MM.1S (cell line): Measurements from ENCODE around the gene CDH16.

ENCODE experiments used
- DNase-seq: peaks from one replicate; pipeline ENCODE4 v3.0.0-alpha.2; 2015
- H2AFZ ChIP-seq: fragments of 300-600 bp; sonication (generic); 2 replicates; pipeline ENCODE4 v1.6.0; 2016; ENCODE audit warnings: antibody characterized with exemption, low read length
- H3F3A ChIP-seq: fragments of 300-600 bp; sonication (generic); 2 replicates; pipeline ENCODE4 v1.6.1; 2016; ENCODE audit warnings: mild to moderate bottlenecking, antibody characterized with exemption, low read length, moderate library complexity, mixed read lengths; ENCODE audit not compliant: insufficient read depth
- H3K27ac ChIP-seq: fragments of 300-600 bp; sonication (generic); 2 replicates; pipeline ENCODE4 v1.5.1; 2016; ENCODE audit warnings: mild to moderate bottlenecking, low read length
- H3K27me3 ChIP-seq: fragments of 300-600 bp; sonication (generic); replicated peaks from 2 replicates; pipeline ENCODE4 v1.6.0; 2016; ENCODE audit warnings: low read length; ENCODE audit not compliant: insufficient read depth
- H3K36me3 ChIP-seq: fragments of 300-600 bp; sonication (generic); replicated peaks from 2 replicates; pipeline ENCODE4 v1.6.1; 2016; ENCODE audit warnings: mild to moderate bottlenecking, low read length, mixed read lengths; ENCODE audit not compliant: insufficient read depth
- H3K4me1 ChIP-seq: fragments of 300-600 bp; sonication (generic); 2 replicates; pipeline ENCODE4 v1.6.1; 2016; ENCODE audit warnings: low read length, mixed read lengths
- H3K4me2 ChIP-seq: fragments of 300-600 bp; sonication (generic); 2 replicates; pipeline ENCODE4 v1.6.0; 2016; ENCODE audit warnings: low read depth, low read length
- H3K4me3 ChIP-seq: fragments of 300-600 bp; sonication (generic); 2 replicates; pipeline ENCODE4 v1.5.1; 2016; ENCODE audit warnings: low read length, mixed read lengths
- H3K79me2 ChIP-seq: fragments of 300-600 bp; sonication (generic); 2 replicates; pipeline ENCODE4 v1.6.1; 2016; ENCODE audit warnings: mixed run types, low read length, mixed read lengths
- H3K9ac ChIP-seq: fragments of 300-600 bp; sonication (generic); 2 replicates; pipeline ENCODE4 v1.6.1; 2016; ENCODE audit warnings: low read length, mixed read lengths
- H3K9me2 ChIP-seq: fragments of 300-600 bp; sonication (generic); replicated peaks from 2 replicates; pipeline ENCODE4 v1.6.1; 2016; ENCODE audit warnings: mild to moderate bottlenecking, low read length, mixed read lengths; ENCODE audit not compliant: insufficient read depth
- H3K9me3 ChIP-seq: fragments of 300-600 bp; sonication (generic); replicated peaks from 2 replicates; pipeline ENCODE4 v1.6.1; 2016; ENCODE audit warnings: mild to moderate bottlenecking, low read length, mixed read lengths; ENCODE audit not compliant: insufficient read depth
- H4K20me1 ChIP-seq: fragments of 300-600 bp; sonication (generic); 2 replicates; pipeline ENCODE4 v1.6.1; 2016; ENCODE audit warnings: mild to moderate bottlenecking, low read length, moderate library complexity, mixed read lengths; ENCODE audit not compliant: insufficient read depth
- EZH2 ChIP-seq: fragments of 300-600 bp; sonication (generic); optimal IDR thresholded peaks from 2 replicates; pipeline ENCODE3; 2017; ENCODE audit warnings: low read depth, mild to moderate bottlenecking, antibody characterized with exemption, low read length, mixed read lengths
- EZH2phosphoT487 ChIP-seq: fragments of 300-600 bp; sonication (generic); IDR thresholded peaks from 2 replicates; pipeline ENCODE4 v1.6.1; 2018; ENCODE audit warnings: antibody characterized with exemption, low read length
- TF ChIP-seq, protein P1 (sequence below): fragments of 300-600 bp; sonication (generic); IDR thresholded peaks from 2 replicates; pipeline ENCODE4 v1.5.1; 2016; ENCODE audit warnings: antibody characterized with exemption, low read length, mixed read lengths

The CDH16 gene

DNA sequence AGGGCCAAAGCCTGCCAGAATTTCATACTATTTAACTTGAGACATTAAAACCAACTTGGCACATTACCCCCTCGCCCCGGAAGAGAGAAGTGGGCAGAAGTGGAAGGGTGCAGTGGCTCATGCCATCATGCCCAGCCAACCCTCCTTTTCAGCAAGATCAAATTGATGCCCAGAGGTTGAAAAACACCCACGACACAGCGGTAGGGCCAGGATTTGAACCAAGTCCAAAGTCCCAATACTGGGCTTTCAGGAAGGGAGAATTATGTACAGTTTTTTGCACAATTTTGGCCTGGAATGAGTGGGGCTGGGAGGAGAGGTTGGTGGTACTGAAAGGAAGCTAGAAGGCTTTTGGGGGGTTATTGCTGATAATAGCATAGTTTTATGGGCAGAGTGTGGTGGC lies 27.3 kb downstream of the CDH16 start:
- no peak overlapping the region for H3K4me2 ChIP-seq
- no peaks in the 10 kb centered on the region for H3K9me2 ChIP-seq
- H3K4me1 ChIP-seq, result no peaks in the 10 kb centered on the region
- no peak for DNase-seq
- H3F3A ChIP-seq, result no peaks in the 10 kb centered on the region
- H3K4me3 ChIP-seq, result no peak overlapping the region
- H3K27ac ChIP-seq, result no peak overlapping the region
- no peak overlapping the region for H3K9ac ChIP-seq
- TF ChIP-seq, protein P1, sequence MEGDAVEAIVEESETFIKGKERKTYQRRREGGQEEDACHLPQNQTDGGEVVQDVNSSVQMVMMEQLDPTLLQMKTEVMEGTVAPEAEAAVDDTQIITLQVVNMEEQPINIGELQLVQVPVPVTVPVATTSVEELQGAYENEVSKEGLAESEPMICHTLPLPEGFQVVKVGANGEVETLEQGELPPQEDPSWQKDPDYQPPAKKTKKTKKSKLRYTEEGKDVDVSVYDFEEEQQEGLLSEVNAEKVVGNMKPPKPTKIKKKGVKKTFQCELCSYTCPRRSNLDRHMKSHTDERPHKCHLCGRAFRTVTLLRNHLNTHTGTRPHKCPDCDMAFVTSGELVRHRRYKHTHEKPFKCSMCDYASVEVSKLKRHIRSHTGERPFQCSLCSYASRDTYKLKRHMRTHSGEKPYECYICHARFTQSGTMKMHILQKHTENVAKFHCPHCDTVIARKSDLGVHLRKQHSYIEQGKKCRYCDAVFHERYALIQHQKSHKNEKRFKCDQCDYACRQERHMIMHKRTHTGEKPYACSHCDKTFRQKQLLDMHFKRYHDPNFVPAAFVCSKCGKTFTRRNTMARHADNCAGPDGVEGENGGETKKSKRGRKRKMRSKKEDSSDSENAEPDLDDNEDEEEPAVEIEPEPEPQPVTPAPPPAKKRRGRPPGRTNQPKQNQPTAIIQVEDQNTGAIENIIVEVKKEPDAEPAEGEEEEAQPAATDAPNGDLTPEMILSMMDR, result no peak
- no peak for TF ChIP-seq EZH2
- no peak for TF ChIP-seq EZH2phosphoT487
- H3K79me2 ChIP-seq, result peaks cover 10% of the 10 kb centered on the region; the same call in 1 of the 2 replicates
- no peaks in the 10 kb centered on the region for H3K36me3 ChIP-seq
- no peaks in the 10 kb centered on the region for H3K9me3 ChIP-seq
- H3K27me3 ChIP-seq, result no peaks in the 10 kb centered on the region
- no peaks in the 10 kb centered on the region for H4K20me1 ChIP-seq
- H2AFZ ChIP-seq, result no peak overlapping the region

DNA sequence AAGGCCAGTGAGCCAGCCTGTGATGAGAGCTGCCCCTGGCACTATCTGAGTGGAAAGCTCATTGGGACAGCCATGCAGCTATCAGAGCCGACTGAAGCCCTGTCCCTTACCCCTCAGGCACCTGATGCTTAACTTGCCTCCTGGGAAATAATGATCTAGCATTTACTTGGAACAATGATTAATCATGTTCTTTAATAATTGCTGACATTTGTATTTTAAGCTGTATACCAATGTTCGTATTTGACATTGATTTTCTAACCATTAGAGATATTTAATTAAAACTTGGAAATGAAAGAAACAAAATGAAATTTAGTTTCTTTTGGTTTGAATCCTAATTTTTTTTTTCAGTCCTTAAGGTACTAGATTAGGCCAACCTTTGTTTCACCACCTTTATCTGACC lies 27.9 kb downstream of the CDH16 start:
- Histone ChIP-seq H2AFZ (no peak overlapping the region), H3K9me3 (no peaks in the 10 kb centered on the region), H3K9ac (no peak overlapping the region), H4K20me1 (no peaks in the 10 kb centered on the region), H3K9me2 (no peaks in the 10 kb centered on the region), H3K4me1 (no peaks in the 10 kb centered on the region), H3K4me2 (no peak overlapping the region), H3K27me3 (no peaks in the 10 kb centered on the region), H3K36me3 (no peaks in the 10 kb centered on the region), H3K4me3 (no peak overlapping the region), H3F3A (no peaks in the 10 kb centered on the region), H3K27ac (no peak overlapping the region), H3K79me2 (peaks cover 12% of the 10 kb centered on the region; the same call in 1 of the 2 replicates)
- no peak for DNase-seq
- no peak for TF ChIP-seq EZH2phosphoT487
- no peak for TF ChIP-seq EZH2
- TF ChIP-seq, protein P1, result no peak

DNA sequence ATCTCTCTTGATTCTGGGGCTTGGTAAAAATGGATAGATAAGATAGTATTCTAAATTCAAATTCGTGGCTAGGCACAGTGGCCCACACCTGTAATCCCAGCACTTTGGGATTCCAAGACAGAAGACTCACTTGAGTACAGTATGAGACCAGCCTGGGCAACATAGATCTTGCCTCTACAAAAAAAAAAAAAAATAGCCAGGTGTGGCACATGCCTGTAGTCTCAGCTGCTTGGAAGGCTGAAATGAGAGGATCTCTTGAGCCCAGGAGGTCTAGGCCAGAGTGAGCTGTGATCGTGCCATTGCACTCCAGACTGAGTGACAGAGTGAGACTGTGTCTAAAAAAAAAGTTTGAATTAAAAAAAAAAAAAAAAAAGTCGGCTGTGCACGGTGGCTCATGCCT lies 29.1 kb downstream of the CDH16 start:
- no peak for DNase-seq
- no peaks in the 10 kb centered on the region for H3K27me3 ChIP-seq
- peaks cover 6% of the 10 kb centered on the region for H3K36me3 ChIP-seq
- H3K27ac ChIP-seq, result no peak overlapping the region
- H2AFZ ChIP-seq, result no peak overlapping the region
- no peak overlapping the region for H3K4me3 ChIP-seq
- H3K9me3 ChIP-seq, result no peaks in the 10 kb centered on the region
- H3K4me1 ChIP-seq, result no peaks in the 10 kb centered on the region
- no peak overlapping the region for H3K9ac ChIP-seq
- peaks cover 23% of the 10 kb centered on the region for H3K79me2 ChIP-seq
- H3F3A ChIP-seq, result no peaks in the 10 kb centered on the region
- H3K9me2 ChIP-seq, result no peaks in the 10 kb centered on the region
- 0 out of 2 replicates have a peak, but pooled peaks cover 3% of the 10 kb centered on the region for H4K20me1 ChIP-seq
- H3K4me2 ChIP-seq, result no peak overlapping the region
- no peak for TF ChIP-seq EZH2phosphoT487
- TF ChIP-seq, protein P1, result no peak
- no peak for TF ChIP-seq EZH2
